Brain microvascular endothelial cell (primary cell): ENCODE data around the gene KLF3.

Experiments used
- DNase-seq: peaks from one replicate; pipeline ENCODE4 v3.0.0-alpha.2; 2020
- H3K27ac ChIP-seq: fragments of 250-450 bp; sonication (Bioruptor Pico); 2 replicates; pipeline ENCODE4 v1.5.1; 2020; ENCODE audit warnings: mild to moderate bottlenecking, moderate library complexity
- H3K27me3 ChIP-seq: fragments of 250-450 bp; sonication (Bioruptor Pico); replicated peaks from 2 replicates; pipeline ENCODE4 v1.5.1; 2020; ENCODE audit warnings: mild to moderate bottlenecking
- H3K36me3 ChIP-seq: fragments of 250-450 bp; sonication (Bioruptor Pico); replicated peaks from 2 replicates; pipeline ENCODE4 v1.5.1; 2020; ENCODE audit warnings: mild to moderate bottlenecking
- H3K4me3 ChIP-seq: 2 replicates; pipeline ENCODE4 v1.5.1; 2011; ENCODE audit warnings: low read depth, mild to moderate bottlenecking, control low read depth, low read length, moderate library complexity
- CTCF ChIP-seq: IDR thresholded peaks from 2 replicates; pipeline ENCODE4 v1.5.1; 2011; ENCODE audit warnings: low read depth, mild to moderate bottlenecking, moderate library complexity, low read length, control low read depth, inconsistent platforms; ENCODE audit errors: missing control alignments
- in situ Hi-C: cut with HindIII; loops from 2 replicates; pipeline ENCODE4 v1.10.0; 2017; ENCODE audit warnings: low sequenced_read_pairs, low pct_ligation_motif_present

Gene KLF3

GRCh38 chr4:38735870-38736269 is 71.9 kb downstream of the KLF3 start:
- Histone ChIP-seq H3K27ac (no peak overlapping the region), H3K27me3 (no peaks in the 10 kb centered on the region), H3K4me3 (no peak overlapping the region), H3K36me3 (no peaks in the 10 kb centered on the region)
- no peak for TF ChIP-seq CTCF
- no peak for DNase-seq
- in situ Hi-C loops, result no loop called here

- Histone ChIP-seq H3K27me3 (no peaks in the 10 kb centered on the region), H3K36me3 (no peaks in the 10 kb centered on the region), H3K4me3 (no peak overlapping the region), H3K27ac (no peak overlapping the region)
- in situ Hi-C loops, result no loop called here
- TF ChIP-seq CTCF, result no peak
- no peak for DNase-seq
These were observed 75.2 kb downstream of the KLF3 start for GRCh38 chr4:38738940-38739803.

GRCh38 chr4:38740303-38740702 is 76.3 kb downstream of the KLF3 start:
- TF ChIP-seq CTCF, result no peak
- no peak overlapping the region for H3K4me3 ChIP-seq
- in situ Hi-C loops, result no loop called here
- DNase-seq, result no peak
- H3K36me3 ChIP-seq, result no peaks in the 10 kb centered on the region
- H3K27ac ChIP-seq, result no peak overlapping the region
- H3K27me3 ChIP-seq, result no peaks in the 10 kb centered on the region

- Histone ChIP-seq H3K27ac (no peak overlapping the region), H3K36me3 (no peaks in the 10 kb centered on the region), H3K4me3 (no peak overlapping the region), H3K27me3 (no peaks in the 10 kb centered on the region)
- DNase-seq, result no peak
- in situ Hi-C loops, result no loop called here
- no peak for TF ChIP-seq CTCF
These were observed 79.9 kb downstream of the KLF3 start for GRCh38 chr4:38743866-38744265.

GRCh38 chr4:38745881-38746280 is 81.9 kb downstream of the KLF3 start:
- DNase-seq, result no peak
- Histone ChIP-seq H3K27ac (no peak overlapping the region), H3K4me3 (no peak overlapping the region), H3K36me3 (no peaks in the 10 kb centered on the region), H3K27me3 (no peaks in the 10 kb centered on the region)
- in situ Hi-C loops, result no loop called here
- TF ChIP-seq CTCF, result no peak

- H3K27ac ChIP-seq, result no peak overlapping the region
These were observed 83.6 kb downstream of the KLF3 start for GRCh38 chr4:38747629-38748028.

More at GRCh38 chr4:38747629-38748028, 83.6 kb downstream of the KLF3 start:
- in situ Hi-C loops, result no loop called here
- Histone ChIP-seq H3K27me3 (no peaks in the 10 kb centered on the region), H3K36me3 (no peaks in the 10 kb centered on the region), H3K4me3 (no peak overlapping the region)
- no peak for DNase-seq
- no peak for TF ChIP-seq CTCF
